ENCODE measurements around the gene SPATS2L.

- TF ChIP-seq CTCF (IDR thresholded peaks at IDR 0.05; ENCODE audit: low read length) (no peak), EZH2 (optimal IDR thresholded peaks at IDR 0.05; ENCODE audit: low read depth, low read length) (no peak), EZH2phosphoT487 (IDR thresholded peaks at IDR 0.05; ENCODE audit: low read length) (no peak)
Measured at GRCh38 chr2:200456567-200456966, 150.1 kb downstream of the SPATS2L start.

Measured in MM.1S (cell line).